ENCODE data around the gene VENTX.

The VENTX gene

DNA sequence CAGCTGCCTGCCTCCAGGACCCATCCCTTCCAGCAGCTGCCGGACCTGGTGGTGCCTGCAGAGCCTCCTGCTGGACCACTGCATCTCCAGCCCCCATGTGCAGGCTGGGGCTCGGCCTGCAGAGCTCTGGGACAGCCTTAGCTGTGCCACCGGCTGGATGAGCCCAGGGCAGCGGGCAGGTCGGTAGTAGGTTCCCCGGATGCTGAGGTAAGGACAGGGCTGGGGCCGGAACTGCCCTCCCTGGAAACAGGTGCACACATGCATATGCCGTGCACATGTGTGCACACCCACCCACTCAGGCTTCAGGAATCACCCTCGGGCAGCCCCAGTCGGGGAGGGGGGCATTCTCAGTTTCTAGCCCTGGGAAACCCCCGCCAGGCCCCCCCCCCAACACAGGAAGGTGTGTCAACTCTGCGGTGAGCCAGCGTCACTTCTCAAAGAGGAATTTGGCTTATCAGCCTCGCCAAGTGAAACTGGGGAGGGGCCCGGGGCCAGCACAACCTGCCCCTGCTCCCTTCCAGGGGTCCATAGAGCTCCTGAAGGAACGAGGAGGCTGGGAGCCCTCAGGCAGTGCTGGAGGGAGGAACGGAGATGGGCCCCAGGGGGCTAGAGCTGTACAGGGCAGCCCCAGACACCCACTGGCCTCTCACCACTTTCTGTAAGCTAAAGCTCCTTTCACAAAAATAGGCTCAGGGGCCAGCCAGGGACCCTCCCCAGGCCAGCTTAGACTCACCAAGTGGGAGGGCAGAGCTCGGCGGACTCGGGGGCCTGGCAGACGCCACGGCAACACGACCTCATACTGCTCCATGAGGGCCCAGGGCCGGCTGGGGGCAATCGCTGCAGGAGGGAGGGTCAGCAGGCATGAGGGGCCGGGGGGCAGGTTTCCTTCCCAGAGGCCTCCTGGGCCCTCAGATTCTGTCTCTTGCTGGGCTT, 37.4 kb downstream of the VENTX start:
- peak; percentile 85 to 90 for DNase-seq

DNA sequence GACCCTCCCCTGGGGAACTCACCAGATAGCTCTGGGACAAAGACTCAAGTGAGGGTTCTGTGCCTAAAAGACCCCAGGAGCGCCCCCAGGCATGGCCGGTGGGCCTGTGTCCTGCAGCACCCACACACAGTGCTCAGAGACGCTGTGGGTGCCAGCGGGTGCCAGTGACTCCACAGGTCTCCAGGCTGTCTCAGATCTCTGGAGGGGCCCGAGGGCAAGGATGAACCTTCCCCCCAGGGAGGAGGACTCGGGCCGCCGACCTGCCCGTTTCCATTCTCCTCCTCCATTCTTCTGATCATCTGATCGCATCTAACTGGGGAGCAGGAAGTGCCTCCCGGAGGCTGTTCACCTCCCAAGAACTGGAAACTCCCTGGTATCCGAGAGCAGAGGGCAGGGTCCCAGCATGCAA, 38.0 kb downstream of the VENTX start:
- DNase-seq: peak; percentile 65 to 66

DNA sequence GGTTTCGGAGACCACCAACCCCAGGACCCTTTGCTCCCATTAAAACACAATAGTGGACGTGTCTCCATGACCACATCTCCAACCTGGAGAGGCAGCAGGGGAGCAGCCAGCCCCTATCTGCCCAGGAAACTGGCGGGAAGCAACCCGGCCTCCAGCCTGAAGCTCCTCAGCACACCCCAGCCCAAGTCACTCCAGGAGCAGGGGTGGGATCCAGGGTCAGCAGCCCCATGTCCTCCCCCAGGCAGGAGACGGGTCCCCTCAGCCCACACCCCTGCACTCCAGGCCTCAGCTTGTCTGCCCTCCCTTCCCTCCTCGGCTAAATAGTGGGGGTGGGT, 38.4 kb downstream of the VENTX start:
- no peak for DNase-seq

DNA sequence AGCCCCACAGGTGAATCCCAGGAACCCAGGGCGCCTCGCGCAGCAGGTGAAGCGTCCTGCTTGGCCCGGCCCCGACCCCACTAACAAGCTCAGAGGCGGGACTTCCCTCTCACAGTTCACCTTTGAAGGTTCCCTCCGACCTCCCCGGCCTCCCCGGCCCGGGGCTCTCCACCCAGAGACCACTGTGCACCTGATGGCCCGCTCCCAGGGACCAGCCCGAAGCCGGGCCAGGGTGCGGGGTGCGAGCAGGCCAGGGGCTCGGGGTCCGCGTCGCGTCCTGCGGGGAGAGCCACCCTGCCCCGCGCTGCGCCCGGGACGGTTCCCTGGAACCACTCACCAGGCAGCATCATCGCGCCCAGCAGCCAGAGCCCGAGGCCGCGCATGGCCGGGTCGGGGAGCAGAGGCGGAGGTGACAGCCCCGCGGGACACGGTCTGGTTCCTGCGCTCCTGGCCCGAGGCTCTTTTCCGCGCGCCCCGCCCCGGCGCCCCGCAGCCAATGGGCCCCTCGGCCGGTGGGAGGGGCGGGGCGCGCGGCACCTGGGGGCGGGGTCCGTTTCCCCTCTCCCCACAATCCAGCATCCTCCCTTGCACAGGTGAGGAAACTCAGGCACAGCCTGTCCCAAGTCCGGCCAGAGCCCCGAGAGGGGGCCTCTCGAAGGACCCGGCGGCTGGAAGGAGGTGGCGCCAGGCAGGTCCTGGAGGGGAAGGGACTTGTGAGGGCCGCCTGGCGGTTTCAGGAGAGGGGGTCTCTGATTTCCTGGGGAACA, 39.0 kb downstream of the VENTX start, which contains the start of gene ADAM8:
Gene ADAM8, minus strand, starts transcription at position 434 of the 767 bp plus-strand sequence. Its CDS starts 51 bp downstream, at position 383.
- peak; percentile 67 to 79 for DNase-seq

DNA sequence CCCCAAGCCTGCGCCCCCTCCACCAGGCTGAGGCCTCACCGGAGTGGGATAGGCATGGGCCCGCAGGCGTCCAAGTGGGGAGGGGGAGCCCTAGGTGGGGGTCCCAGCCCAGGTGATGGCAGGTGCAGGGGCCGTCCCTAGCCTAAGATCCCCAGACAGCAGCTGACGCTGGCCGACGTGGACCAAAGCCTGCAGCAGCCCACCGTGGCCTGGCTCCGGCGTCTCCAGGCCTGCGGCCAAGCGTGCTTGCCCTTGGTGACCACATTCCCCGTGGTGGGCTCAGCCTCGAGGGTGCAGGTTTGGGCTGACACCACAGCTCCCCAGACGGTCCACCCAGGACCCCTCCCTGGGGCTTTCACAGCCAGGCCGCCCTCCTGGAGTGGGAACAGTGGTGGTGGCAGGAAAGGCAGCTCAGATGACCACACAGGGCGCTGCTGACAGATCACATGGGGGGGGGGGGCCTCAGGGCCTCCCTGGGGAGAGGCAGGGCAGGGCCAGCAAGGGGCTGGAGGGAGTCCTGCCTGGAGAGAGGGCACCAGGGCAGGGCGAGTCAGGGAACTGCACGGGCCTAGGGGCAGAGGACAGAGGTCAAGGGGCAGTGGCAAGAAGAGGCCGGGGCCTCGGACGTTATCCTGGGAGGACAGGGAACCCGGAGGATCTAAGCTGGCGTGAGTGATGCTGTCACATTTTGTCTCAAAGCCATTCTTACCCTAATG, 39.8 kb downstream of the VENTX start:
- DNase-seq: no peak

DNA sequence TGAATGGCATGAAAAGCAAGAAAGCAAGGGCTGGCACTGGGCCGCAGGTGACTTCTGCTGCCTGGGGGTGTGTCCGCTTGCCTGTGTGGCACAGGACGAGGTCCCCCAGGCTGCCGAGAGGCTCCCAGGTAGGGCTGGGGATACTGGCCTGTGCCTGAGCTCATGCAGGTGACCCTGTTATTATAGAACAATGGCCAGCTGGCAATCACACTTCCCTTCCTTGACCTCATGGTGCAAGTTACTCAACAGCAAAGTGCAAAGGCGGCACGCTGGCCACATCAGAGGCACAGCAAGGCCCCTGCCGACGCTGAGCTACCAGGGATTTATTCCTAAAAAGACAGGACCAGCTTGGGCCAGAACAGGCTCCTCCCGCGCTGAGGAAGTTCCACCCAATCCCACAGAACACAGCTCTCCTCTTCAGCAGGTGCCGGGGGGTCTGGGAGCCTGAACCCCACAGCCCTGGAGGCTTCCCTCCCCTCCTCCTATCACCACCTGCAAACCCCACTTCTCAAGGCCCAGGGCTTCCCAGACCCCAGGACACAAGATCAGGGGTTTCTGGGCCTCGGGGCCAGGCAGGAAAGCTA, 40.4 kb downstream of the VENTX start:
- DNase-seq: no peak

DNA sequence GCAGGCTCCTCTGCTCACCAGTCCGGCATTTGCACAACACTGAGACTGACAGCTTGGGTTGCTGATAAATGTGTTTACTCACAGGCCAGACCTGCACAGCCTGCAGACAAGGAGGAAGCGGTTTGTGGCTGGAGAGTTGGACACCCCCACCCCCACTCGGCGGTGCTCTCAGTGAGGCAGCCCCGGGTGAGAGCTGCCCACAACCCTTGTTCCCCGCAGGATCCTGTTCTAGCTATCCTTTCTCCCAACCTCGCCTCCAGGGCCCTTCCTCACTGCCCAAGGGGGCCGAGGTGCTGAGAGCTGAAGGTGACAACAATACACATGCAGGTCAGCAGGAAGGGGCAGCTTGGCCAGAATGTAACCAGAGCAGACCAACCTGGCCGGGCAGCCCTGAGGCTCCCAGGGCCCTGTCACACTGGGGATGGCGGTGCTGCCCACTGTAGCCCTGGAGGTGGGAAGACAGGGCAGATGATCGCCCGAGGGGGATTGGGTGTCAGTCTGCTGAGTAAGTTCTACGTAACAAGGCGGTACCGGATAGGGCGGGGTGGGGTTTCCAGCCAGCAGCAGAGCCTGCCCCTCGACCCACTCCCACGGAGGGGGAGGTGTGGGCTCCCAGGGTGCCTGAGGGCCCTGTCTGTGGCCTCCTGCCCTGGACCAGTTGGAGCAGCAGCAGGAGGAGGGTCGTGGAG, 41.1 kb downstream of the VENTX start:
- peak; percentile 83 to 84 for DNase-seq

DNA sequence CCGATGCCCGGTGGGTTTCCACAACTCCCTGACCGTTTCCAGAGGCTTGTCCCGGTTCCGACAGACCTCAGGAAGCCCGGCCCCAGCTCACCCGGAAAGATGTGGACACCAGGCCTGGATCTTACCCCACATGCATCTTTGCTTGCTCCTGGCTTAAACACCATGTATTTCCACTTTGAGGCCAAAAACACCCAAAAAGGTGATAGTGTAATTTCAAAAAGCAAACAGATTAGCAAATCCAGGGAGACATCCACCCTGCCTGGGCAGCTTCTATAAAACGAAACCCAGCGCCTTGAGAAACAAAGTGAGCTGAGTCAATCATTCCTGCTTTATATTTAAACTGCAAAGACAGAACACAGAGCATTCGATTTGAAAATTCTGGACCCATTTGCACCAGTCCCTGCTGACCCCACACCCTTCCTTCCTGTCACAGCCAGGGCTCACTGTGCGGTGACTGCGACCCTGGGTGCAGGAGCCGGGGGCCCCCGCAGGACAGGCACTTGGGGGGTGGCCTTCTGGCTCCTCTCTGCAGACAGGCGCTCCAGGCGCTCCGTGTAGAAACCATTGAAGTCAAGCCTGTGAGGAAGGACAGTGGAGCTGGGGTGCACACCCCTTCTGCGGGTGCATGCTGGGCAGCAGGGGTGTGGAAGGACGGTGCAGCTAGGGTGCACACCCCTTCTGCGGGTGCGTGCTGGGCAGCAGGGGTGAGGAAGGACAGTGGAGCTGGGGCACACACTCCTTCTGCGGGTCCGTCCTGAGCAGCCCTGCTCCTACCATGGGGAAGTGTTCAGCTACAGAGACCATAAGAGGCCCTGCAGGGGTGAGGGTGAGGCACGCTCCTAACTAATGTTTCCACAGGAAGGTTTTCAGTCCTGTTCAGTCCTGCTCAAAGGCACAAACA, 41.9 kb downstream of the VENTX start:
- no peak for DNase-seq

DNA sequence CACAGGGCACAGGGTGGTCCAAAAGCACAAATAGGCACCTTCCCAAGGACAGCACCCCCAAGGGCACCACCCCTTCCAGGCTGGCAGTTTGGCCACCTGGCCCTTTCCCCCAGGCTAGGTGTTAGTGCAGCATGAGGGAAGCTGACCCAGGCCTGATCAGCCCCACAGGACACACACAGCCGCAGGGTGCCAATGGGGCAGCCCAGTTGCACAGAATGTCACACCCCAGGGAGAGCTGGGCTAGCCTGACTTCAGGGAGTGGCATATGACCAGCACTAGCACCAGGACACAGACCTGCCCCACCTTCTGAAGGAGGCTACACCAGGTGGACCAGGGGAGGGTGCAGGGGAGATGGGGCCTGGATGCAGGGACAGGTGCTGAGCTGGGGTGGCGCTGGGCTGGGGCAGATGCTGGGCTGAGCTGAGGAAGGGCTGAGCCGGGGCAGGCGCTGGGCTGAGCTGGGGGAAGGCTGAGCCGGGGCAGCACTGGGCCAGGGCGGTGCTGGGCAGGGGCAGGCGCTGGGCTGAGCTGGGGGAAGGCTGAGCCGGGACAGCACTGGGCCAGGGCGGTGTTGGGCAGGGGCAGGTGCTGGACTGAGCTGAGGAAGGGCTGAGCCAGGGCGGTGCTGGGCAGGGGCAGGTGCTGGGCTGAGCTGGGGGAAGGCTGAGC, 42.9 kb downstream of the VENTX start:
- no peak for DNase-seq

DNA sequence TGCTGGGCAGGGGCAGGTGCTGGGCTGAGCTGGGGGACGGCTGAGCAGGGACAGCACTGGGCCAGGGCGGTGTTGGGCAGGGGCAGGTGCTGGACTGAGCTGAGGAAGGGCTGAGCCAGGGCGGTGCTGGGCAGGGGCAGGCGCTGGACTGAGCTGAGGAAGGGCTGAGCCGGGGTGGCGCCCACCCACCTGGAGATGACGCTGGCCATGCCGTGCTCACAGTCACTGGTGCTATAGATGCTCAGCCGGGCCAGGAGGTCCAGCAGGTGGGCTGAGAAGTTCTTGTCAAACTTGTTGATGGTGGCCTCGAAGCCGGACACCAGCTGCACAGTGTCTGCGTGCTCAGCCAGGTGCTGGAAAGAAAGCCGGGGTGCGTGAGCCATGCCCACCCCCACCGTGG, 43.4 kb downstream of the VENTX start:
- DNase-seq: no peak

DNA sequence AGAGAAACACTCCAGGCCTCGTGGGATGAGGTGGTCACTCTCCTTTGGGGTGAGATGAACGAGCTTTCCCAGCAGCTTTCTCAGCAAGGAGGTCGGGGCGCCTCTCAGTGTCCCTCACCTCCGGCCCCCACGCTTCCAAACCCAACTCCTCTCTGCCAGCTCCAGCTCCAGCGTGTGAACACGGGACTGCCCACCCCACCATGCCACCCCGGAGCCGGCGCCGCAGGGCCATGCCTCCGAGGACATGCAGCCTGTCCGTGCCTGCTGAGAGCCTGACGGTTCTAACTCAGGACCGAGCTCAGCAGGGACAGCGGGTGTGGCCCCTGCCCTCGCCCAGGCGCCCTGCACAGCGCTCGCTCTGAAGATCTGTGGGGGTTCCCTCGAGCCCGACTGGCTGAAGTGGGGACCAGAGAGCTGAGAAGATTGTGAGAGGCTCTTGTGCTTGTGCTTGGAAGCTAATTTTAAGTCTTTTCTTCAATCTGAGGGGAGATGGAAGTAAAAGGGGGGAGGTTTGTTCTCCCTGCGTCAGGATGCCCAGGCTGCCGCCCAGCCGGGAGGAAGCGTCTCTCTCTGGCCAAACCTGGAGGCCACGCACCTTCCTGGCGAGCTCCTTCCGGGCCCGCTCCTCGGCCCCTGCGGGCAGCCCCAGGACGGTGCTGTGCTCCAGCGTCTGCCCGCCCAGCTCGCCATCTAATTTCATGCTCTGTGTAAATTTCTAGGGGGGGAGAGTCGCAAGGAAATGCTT, 44.1 kb downstream of the VENTX start:
- DNase-seq: no peak

DNA sequence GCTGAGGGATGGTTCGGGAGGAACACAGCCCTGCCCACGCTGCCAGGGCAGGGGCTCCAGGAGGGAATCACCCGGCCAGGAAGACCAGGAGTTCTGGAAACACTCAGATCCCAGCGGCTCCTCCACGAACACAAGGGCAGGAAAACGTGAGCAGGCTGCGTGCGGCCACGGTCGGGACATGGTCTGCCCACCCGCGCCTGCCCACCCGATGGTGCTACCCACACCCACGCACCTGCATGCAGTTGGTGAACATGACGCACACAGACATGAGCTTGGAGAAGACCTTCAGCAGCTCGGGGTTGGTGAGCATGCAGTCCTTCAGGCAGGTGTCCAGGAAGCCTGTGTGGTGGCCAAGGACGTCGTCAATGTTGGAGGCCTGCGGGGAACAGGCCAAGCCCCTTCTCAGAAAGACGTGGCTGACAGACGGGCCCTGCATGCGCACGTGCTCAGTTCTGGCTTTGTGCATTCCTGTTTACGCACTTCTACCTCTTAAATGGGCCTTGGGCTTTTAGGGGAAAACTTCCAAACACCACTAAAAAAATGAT, 45.3 kb downstream of the VENTX start:
- no peak for DNase-seq

DNA sequence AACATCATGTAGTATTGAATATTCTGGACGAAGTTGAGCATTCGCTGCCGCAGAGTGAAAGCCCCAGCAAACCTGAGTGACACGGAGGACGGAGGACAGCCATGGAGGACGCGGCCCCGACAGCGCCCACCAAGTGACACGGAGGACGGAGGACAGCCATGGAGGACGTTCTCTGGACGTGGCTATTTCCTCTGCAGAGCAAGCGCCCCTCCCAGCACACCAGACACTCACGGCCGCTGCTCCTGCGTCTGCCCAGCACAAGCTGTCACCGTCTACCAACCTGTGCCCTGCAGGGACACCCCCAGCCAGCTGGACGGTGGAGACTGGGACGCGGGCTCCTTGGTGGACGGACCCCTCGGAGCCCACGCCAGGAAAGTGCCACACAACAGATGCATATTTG, 46.3 kb downstream of the VENTX start:
- no peak for DNase-seq

DNA sequence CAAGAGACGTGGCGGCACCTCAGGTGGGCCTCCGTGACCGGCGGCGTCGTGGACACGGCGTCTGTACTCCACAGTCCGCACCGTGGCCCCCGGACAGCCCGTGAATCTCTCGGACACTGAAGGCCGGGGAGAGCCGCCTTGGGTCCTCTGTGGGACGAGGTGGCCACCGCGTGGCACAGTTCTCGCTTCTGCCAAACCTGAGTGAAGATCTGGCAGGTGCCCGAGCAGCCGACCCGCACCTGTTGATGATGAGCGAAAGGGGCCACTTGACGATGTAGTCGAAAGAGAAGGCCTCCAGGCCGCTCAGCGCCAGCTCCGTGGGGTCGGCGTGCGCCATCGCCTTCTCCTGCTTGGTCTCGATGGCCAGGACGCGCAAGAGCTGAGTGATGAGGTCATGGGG, 47.6 kb downstream of the VENTX start:
- DNase-seq: no peak

DNA sequence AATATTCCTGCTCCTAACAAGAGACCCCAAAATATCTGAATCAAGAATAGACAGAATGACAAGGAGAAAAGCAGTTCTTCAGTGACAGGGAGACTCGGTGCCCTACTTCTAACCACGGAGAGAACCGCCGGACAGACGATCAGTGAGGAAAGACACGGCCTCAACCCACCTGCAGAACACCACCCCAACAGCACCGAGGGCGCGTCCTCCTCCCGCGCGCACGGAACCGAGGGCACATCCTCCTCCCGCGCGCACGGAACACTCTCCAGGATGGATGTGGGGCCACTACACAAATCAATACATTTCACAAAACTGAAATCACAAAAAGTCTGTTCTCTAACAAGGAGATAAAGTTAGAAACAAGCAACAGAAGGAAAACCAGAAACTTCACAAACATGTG, 48.7 kb downstream of the VENTX start:
- no peak for DNase-seq

DNA sequence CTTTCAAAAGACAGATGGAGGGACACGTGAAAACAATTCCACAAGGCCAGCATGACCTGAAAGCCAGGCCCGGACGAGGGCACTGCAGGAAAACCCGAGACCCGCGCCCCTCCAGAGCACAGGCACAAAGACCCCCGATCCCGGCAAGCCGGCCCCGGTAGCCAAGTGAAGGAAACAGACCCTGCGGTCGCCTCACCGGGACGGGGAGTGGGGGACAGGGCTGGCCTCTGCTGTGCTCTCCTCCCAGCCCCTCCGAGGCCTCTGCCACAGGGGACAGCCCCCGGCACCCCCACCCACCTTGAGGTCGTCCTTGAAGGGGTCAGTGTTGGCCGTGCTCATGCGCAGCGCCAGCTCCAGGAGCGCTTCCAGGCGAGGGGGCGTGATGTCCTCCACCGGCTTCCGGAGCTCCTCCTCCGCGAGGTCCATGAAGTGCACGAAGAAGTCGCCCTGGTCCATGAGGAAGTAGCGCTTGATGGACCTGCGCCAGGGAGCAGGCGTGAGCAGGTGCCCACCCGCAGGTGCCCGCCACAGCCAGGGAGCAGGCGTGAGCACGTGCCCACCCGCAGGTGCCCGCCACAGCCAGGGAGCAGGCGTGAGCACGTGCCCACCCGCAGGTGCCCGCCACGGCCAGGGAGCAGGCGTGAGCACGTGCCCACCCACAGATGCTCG, 50.3 kb downstream of the VENTX start:
- DNase-seq: no peak

DNA sequence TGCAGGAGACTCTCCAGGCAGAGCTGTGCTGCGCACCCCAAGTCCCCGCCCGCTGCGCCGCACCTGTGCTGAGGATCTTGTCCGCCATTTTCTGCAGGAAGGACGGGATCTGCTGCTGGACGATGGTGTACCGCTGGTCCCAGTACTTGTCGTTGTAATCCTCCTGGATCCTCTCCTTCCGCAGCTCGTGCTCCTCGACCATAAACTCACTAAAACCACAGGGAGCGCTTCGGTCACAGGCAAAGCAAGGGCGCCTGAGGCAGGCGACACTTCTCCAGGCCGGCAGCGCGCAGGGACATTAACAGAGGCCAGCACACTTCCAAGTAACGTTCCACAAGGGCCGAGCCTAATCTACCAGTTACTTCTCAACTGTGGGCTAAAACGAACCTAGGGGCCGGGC, 52.1 kb downstream of the VENTX start:
- no peak for DNase-seq
